ENCODE measurements around the gene TSHR.

The TSHR gene

DNA sequence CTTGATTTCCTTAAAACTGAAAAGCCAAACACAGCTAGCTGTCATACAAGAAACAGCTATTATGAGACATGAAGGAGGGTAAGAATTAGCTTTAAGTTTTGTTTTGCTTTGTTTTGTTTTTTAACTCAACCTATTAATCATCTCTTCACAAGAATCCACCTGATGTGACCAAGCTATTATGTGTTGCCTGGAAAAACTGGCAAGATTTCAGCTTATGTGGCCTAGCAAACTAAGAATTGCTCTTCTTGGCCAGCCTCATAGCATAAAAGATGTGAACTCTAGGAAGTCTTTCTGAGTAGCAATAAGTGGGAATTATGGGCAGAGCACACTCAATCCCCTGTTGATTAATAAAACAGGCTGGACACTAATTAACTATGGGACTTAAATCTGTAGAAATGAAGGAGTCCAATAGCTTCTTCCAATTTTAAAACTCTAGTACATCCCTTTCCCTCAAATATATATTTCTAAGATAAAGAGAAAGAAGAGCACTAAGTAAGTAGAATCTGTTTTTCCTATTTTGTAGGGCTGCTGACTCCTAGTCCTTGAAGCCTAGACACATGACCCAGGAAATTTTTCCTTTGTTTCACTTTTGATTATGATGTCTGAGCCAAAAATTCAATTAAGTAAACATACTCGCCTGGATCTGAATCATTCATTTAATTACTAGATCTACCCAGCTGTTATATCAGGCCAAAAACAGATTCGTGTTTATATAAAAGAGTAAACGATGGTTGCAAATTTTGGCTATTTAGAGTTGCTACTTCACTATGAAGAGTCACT is 189.6 kb downstream of the TSHR start:
- DNase-seq, result no peak

DNA sequence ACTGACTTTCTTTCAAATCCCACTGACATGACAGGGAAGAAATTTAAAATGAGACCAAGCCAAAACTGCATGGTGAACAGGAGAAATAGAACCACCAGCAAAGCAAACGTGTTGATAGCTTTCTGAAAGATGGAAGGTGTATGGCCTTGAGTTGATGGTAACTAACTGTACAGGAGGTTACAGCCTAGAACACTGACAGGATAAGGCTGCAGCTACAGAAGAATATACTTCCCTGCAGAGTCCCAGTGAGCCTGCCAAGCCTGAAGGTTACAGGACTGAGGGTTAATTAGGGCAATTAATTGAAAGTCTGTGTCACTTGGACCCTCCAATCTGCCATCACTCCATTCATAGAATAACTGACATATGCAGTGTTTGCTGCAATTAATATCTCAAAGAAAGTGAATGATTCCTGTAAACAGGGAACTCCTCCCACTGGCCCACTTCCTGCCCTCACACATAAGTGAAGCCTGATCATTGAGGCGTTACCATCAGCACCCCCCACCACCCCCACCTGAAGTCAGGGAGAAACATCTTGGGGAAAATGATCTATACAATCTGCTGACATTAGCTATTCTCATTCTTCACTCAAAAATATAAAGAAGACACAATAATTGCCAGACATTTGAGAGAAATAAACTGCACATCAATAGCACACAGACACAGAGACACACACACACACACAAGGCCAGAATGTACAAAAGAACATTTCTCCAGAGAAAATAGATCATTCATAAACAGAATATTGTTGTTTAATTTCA is 191.9 kb downstream of the TSHR start:
- no peak for DNase-seq

GRCh38 chr14:81148635-81149034 is 193.2 kb downstream of the TSHR start:
- DNase-seq, result no peak

DNA sequence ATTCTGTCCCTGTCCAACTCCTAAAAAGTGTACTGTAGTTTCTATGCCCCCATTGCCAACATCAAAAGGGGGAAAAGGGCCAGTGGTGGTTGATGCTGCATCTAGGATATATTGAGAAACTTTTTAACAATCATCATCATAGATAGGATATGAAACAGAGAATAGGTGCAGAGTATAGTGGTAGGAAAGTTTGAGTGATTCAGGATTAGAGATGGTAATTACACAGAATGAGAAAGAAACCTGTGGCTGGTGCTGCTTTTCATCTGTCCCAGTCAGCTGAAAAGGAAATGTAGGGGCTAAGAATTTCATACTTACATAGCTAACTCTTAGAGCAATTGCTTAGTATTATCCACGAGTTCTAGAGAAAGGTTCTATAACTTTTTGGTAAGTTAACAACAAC is 197.8 kb downstream of the TSHR start:
- DNase-seq, result no peak

GRCh38 chr14:81157431-81157830 is 202.0 kb downstream of the TSHR start:
- DNase-seq, result no peak

DNA sequence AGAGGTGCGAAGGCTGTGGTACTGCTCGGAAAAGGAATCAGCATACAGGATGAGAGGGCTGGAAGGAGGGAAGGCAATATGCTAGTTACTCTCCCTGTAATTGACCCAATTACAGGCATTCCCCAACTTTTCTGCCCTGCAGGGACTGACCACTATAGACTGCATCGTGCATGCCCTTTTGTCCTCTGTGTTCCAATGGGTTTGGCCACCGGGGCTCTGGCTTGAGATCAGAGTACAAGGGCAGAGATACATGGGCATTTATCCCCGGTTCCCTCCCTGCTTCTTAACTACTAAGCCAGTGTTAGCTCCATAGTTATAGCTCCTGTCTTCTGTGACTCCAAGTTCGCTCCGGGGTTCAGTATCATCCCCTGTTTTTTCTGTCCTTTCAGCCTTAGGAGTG is 205.7 kb downstream of the TSHR start:
- DNase-seq, result peak; percentile 18

- DNase-seq, result no peak
Observed at GRCh38 chr14:81161749-81162148, 206.3 kb downstream of the TSHR start.

GRCh38 chr14:81162941-81163340 is 207.5 kb downstream of the TSHR start:
- no peak for DNase-seq

GRCh38 chr14:81164167-81164774 is 208.8 kb downstream of the TSHR start:
- DNase-seq, result peak; percentile 28

- no peak for DNase-seq
Observed at GRCh38 chr14:81165188-81165587, 209.8 kb downstream of the TSHR start.

GRCh38 chr14:81166121-81166520 is 210.7 kb downstream of the TSHR start:
- DNase-seq, result no peak

GRCh38 chr14:81169267-81169666 is 213.8 kb downstream of the TSHR start:
- DNase-seq, result no peak

DNA sequence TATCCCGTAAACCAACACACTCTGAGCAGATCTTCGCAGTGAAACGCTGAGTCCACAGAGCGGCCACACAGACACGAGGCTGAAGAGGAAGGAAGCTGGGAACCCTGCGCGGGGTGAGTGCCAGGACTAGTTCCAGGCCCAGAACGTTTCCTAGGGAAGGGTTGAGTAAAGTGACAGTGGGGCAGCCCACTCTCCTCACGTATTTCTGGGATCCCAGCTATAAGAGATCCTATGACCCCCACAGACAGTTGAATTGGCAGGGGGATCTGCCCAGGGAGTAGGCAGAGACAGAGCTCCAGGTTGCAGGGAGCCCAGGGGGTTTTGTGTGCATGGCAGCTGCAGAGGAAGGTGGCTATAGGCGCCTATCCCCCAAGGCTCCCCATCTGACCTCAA is 214.3 kb downstream of the TSHR start:
- DNase-seq, result peak; percentile 69

DNA sequence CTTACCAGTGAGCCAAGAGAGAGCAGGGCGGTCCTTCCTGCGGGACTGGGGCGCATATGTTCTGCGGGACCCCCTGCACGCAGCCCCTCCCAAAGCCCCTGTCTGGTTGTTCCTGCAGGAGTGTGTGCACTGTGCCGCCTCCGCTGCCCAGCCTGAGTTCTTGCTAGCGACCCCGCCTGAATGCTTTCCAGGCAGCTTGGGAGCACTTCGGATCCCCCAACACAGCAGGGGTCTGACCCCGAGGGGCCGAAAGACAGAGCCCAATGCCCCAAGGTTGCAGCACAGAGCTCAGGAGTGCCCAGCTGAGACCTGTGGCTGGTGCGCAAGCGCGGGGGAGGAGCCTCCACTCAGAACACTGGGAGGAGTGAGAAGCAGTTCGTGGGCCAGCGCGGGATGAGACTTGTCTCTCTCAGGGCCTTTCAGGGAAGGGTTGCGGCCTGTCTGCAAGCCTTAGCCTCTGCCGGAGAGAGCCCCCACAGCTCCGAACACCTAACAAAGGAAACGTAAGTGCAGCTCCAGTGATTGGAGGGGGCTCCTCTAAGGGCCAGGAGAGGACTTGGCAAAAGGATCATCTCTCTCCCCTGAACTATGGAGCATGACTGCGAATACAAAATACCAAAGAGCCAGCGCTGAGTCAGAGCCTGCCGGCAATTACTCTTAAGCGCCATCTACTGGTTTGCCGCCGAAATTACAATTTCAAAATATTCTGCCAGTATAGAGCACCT is 214.8 kb downstream of the TSHR start:
- peak; percentile 94 for DNase-seq

DNA sequence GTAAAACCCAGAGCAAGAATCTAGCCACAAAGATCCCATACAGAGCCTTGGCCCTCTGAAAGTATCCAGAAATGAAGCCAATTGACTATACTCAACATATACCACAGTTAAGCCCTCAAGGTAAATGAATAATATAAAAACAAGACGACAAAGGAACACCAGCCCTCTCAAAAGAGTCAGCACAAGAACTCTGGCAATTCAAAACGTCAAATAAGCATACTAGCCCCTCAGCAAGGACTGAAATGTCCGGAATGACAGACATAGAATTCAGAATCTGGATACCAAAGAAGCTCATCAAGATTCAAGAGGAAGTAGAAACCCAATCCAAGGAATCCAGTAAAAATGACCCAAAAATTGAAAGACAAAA is 215.4 kb downstream of the TSHR start:
- DNase-seq, result no peak

DNA sequence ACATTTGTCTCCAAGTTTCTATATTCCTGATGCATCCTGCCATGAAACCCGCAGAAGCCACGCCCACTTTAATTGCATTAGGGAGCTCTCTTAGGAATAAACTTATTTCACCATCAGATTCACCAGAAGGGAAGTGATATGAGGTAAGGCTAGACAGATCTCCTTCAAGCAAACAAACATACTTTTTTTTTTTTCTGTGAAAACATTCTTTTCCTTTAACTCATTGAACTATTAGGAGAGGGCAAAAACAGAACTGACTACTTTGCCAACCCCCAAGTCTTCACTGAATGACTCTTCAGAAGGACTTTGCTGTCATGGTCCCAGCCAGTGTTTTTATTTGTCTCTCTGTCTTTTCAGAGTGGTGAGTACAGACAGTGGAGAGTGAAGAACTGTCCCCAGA is 216.9 kb downstream of the TSHR start:
- DNase-seq, result no peak

GRCh38 chr14:81172881-81173280 is 217.5 kb downstream of the TSHR start:
- DNase-seq, result no peak

GRCh38 chr14:81176241-81176640 is 220.8 kb downstream of the TSHR start:
- no peak for DNase-seq

- DNase-seq, result no peak
Observed at GRCh38 chr14:81177225-81177624, 221.8 kb downstream of the TSHR start.

DNA sequence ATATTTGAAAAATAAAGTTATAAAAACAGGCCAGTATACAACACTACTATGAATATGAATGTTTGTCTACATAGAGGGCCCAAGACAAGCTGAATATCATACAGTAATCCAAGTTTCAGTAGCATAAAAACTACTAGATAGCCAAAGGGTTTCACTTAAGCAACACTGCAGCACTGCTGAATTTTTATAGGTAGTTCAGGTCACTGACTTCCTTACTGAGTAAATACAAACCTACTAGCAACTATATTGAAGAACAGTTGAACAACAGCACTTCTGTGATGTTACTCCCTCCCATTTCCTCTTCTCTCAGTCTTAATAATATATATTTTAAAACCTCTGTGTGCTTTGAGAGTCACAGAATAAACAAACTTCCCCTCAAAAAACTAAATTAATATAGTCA is 222.6 kb downstream of the TSHR start:
- DNase-seq, result no peak

- DNase-seq, result no peak
Observed at GRCh38 chr14:81179631-81180030, 224.2 kb downstream of the TSHR start.

- no peak for DNase-seq
Observed at GRCh38 chr14:81187832-81188522, 232.6 kb downstream of the TSHR start.

DNA sequence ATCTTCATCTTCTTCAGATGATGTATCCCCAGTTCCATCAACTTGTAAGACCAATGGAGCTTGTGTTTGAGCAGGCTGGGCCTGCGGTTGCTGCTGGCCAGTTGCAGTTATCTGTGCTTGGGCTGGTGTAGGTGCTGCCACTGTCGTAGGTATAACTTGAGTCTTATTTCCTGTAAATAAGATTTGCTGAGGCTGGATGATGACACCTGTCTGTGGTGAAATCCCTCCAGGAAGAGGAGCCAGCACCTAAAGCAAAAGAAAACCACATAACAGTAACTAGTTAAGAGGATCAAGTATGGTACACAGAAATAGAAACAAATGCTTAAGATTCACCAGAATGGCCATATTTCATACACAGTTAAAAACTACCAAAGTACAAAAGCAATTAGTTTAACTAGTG is 237.2 kb downstream of the TSHR start:
- no peak for DNase-seq

Measured in femur (tissue), 1 donor.